Endothelial cell of umbilical vein (primary cell): ENCODE results near the gene SERPINA6. TPM values are rescaled to one million over a fixed set of nuclear protein-coding genes. Genes with fewer than 3 reads are reported as not detected.

Source experiments
- BruUV-seq: library from RNA; stranded (reverse); fragments of 400-500 nt; replicated peaks from 2 replicates; lab custom pipeline; 2021; lab: Mats Ljungman, UMichigan
- CTCF ChIA-PET: fragments of 300-600, 350-600 bp; sonication (Branson Sonifier 250); formaldehyde crosslinking; loops from one replicate; lab custom pipeline; 2021; ENCODE audit warnings: antibody characterized with exemption, inconsistent platforms; lab: Charles Lee
- POLR2A ChIA-PET: fragments of 300-600, 350-600 bp; sonication (Branson Sonifier 250); formaldehyde crosslinking; loops from one replicate; lab custom pipeline; 2021; ENCODE audit warnings: antibody characterized with exemption, inconsistent platforms; lab: Charles Lee
- DNase-seq: peaks from one replicate; pipeline ENCODE4 v3.0.0-alpha.2; 2011; ENCODE audit warnings: low read depth, low spot score
- FAIRE-seq: peaks from 2 replicates; lab custom pipeline; 2011; peaks lifted over from hg19 to GRCh38; lab: Jason Lieb, UNC
- H2AFZ ChIP-seq: 2 replicates; pipeline ENCODE4 v1.6.0; 2012; ENCODE audit warnings: low read depth, low read length, control low read depth, inconsistent platforms
- H3K27ac ChIP-seq: 2 replicates; pipeline ENCODE4 v1.5.1; 2011; ENCODE audit warnings: low read depth, mild to moderate bottlenecking, control low read depth, low read length, moderate library complexity; ENCODE audit not compliant: insufficient read depth
- H3K27me3 ChIP-seq, 2 experiments: 2 replicates each; pipeline versions ENCODE4 v1.6.0 to v1.6.1; 2011; ENCODE audit warnings: low read length in 2 of 2, mixed read lengths in 1 of 2; ENCODE audit not compliant: control insufficient read depth in 2 of 2, insufficient read depth in 2 of 2
- H3K36me3 ChIP-seq, 2 experiments: 2 replicates in 1 of 2; 3 replicates in 1 of 2; pipeline ENCODE4 v1.5.1; 2011; ENCODE audit warnings: low read length in 2 of 2, mild to moderate bottlenecking in 1 of 2, moderate library complexity in 1 of 2; ENCODE audit not compliant: control insufficient read depth in 2 of 2, insufficient read depth in 2 of 2; ENCODE audit errors: extremely low read depth in 1 of 2
- H3K4me1 ChIP-seq: 3 replicates; pipeline ENCODE4 v1.5.1; 2011; ENCODE audit warnings: mild to moderate bottlenecking, low read length; ENCODE audit not compliant: control insufficient read depth, insufficient read depth; ENCODE audit errors: extremely low read depth
- H3K4me2 ChIP-seq: 2 replicates; pipeline ENCODE4 v1.6.1; 2011; ENCODE audit warnings: low read length, control low read depth, mixed read lengths; ENCODE audit not compliant: insufficient read depth
- H3K4me3 ChIP-seq, 3 experiments: fragments of 200-600 bp in 1 of 3; sonication (generic), shearing (Covaris generic) in 1 of 3; replicated peaks in 1 of 3; 2 replicates each; pipeline ENCODE4 v1.5.1; 2011 to 2016; ENCODE audit warnings: control low read depth in 3 of 3, low read length in 3 of 3, mild to moderate bottlenecking in 2 of 3, inconsistent platforms in 1 of 3, low read depth in 1 of 3, moderate library complexity in 1 of 3; ENCODE audit not compliant: insufficient read depth in 1 of 3
- H3K79me2 ChIP-seq: 2 replicates; pipeline ENCODE4 v1.6.0; 2012; ENCODE audit warnings: low read length, inconsistent platforms; ENCODE audit not compliant: control insufficient read depth, insufficient read depth
- H3K9ac ChIP-seq: replicated peaks from 2 replicates; pipeline ENCODE3; 2011; ENCODE audit warnings: low read length, control low read depth; ENCODE audit not compliant: insufficient read depth; ENCODE audit errors: extremely low read depth
- H3K9me1 ChIP-seq: replicated peaks from 3 replicates; pipeline ENCODE4 v1.6.0; 2011; ENCODE audit warnings: mild to moderate bottlenecking, low read length; ENCODE audit not compliant: control insufficient read depth, insufficient read depth; ENCODE audit errors: extremely low read depth
- H3K9me3 ChIP-seq: replicated peaks from 2 replicates; pipeline ENCODE4 v1.5.1; 2012; ENCODE audit warnings: low read length, inconsistent platforms; ENCODE audit not compliant: control insufficient read depth, insufficient read depth
- H4K20me1 ChIP-seq: replicated peaks from 2 replicates; pipeline ENCODE3; 2011; ENCODE audit warnings: mild to moderate bottlenecking, low read length; ENCODE audit not compliant: control insufficient read depth, insufficient read depth; ENCODE audit errors: extremely low read depth
- EZH2 ChIP-seq: IDR thresholded peaks from 2 replicates; pipeline ENCODE4 v1.6.1; 2012; ENCODE audit warnings: borderline replicate concordance, low read depth, mild to moderate bottlenecking, moderate library complexity, low read length, inconsistent platforms; ENCODE audit not compliant: severe bottlenecking
- FOS ChIP-seq: IDR thresholded peaks from 2 replicates; pipeline ENCODE4 v1.6.1; 2011; ENCODE audit warnings: mild to moderate bottlenecking, low read length, moderate library complexity, borderline replicate concordance; ENCODE audit not compliant: insufficient read depth
- GATA2 ChIP-seq: IDR thresholded peaks from 2 replicates; pipeline ENCODE4 v1.7.0; 2011; ENCODE audit warnings: low read depth, mild to moderate bottlenecking, moderate library complexity, mixed read lengths, low read length; ENCODE audit not compliant: insufficient read length, insufficient read depth
- JUN ChIP-seq: IDR thresholded peaks from 2 replicates; pipeline ENCODE4 v1.6.1; 2011; ENCODE audit warnings: borderline replicate concordance, low read depth; ENCODE audit not compliant: insufficient read length, insufficient read depth
- MAX ChIP-seq: IDR thresholded peaks from 2 replicates; pipeline ENCODE4 v1.6.1; 2011; ENCODE audit not compliant: insufficient read depth, insufficient read length
- MYC ChIP-seq: IDR thresholded peaks from one replicate; pipeline ENCODE4 v1.6.1; 2011; ENCODE audit warnings: mild to moderate bottlenecking, low read depth, low read length
- POLR2A ChIP-seq: IDR thresholded peaks from 2 replicates; pipeline ENCODE4 v1.6.1; 2012; ENCODE audit warnings: low read depth, mild to moderate bottlenecking, control low read depth, low read length
- POLR2AphosphoS5 ChIP-seq: IDR thresholded peaks from 2 replicates; pipeline ENCODE4 v1.6.1; 2012; ENCODE audit warnings: low read depth, mild to moderate bottlenecking, control low read depth, low read length, moderate library complexity; ENCODE audit not compliant: insufficient read depth
- dilution Hi-C: fragments of 300-500 bp; cut with MboI; formaldehyde crosslinking; loops from one replicate; pipeline ENCODE4 v1.15.0; 2019; ENCODE audit warnings: low sequenced_read_pairs; ENCODE audit not compliant: extremely low pct_ligation_motif_present
- intact Hi-C: fragments of 100-400 bp; cut with micrococcal nuclease; formaldehyde crosslinking; loops from one replicate; pipeline ENCODE4 v1.10.0; 2022
- polyA plus RNA-seq, 4 experiments: library from polyadenylated mRNA; depleted of rRNA in 3 of 4; stranded (reverse) in 3 of 4; unstranded in 1 of 4; fragments of >200 nt; gene quantifications; 2 replicates each; pipeline versions ENCODE4 v1.2.1 to v1.2.3, GENCODE V29; 2011 to 2012; ENCODE audit warnings: missing spikeins in 1 of 4
- total RNA-seq: library from RNA; stranded (reverse); gene quantifications from 2 replicates; pipeline ENCODE4 v1.2.3, GENCODE V29; 2021
- TF ChIP-seq, protein P1 (sequence below), 2 donors: IDR thresholded peaks; 1 replicate in 1 of 2; 2 replicates in 1 of 2; pipeline ENCODE4 v1.5.1; 2011; ENCODE audit warnings: low read length in 2 of 2, mild to moderate bottlenecking in 2 of 2, moderate library complexity in 2 of 2, control low read depth in 1 of 2, inconsistent platforms in 1 of 2, low read depth in 1 of 2; ENCODE audit not compliant: insufficient read depth in 1 of 2; ENCODE audit errors: extremely low read depth in 1 of 2

The SERPINA6 gene
- total and polyA plus RNA-seq, 2 donors (not counting 3 experiments of a cell fraction or from before 2014, with no cell fraction given), result not detected

DNA sequence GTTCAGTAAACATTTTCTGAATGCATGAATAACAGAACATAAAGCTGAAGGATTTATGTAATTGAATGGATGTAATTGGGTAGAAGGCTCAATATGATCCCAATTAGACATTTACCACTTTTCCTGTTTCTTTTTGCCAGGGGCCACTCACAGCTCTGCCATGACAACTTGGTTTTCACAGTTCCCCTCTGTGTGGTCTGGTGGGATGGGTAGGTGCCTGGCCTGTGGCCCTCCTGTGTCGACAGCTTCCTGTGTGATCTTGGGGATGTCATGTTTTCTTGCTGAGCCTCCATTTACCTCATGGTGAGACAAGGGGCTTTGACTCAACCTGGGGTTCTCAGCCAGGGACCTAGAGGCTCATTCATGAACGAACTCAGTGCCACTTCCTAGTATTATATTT, 17.5 kb downstream of the SERPINA6 start:
- H3K79me2 ChIP-seq, result no peaks in the 10 kb centered on the region
- BruUV-seq, result no TSS peak
- intact Hi-C loops, result no loop called here
- H3K4me3 ChIP-seq, result no peak overlapping the region
- no peak overlapping the region for H3K9ac ChIP-seq
- no peak for FAIRE-seq
- dilution Hi-C loops, result no loop called here
- no peaks in the 10 kb centered on the region for H3K36me3 ChIP-seq
- H3K27me3 ChIP-seq, result no peaks in the 10 kb centered on the region
- POLR2A ChIA-PET, result no interaction called here
- no peak for DNase-seq
- CTCF ChIA-PET, result no interaction called here
- H3K9me3 ChIP-seq, result no peaks in the 10 kb centered on the region
- no peaks in the 10 kb centered on the region for H4K20me1 ChIP-seq
- H2AFZ ChIP-seq, result no peak overlapping the region
- no peaks in the 10 kb centered on the region for H3K4me1 ChIP-seq
- no peak overlapping the region for H3K4me2 ChIP-seq
- H3K27ac ChIP-seq, result no peak overlapping the region
- H3K9me1 ChIP-seq, result no peaks in the 10 kb centered on the region
- TF ChIP-seq, protein P1, sequence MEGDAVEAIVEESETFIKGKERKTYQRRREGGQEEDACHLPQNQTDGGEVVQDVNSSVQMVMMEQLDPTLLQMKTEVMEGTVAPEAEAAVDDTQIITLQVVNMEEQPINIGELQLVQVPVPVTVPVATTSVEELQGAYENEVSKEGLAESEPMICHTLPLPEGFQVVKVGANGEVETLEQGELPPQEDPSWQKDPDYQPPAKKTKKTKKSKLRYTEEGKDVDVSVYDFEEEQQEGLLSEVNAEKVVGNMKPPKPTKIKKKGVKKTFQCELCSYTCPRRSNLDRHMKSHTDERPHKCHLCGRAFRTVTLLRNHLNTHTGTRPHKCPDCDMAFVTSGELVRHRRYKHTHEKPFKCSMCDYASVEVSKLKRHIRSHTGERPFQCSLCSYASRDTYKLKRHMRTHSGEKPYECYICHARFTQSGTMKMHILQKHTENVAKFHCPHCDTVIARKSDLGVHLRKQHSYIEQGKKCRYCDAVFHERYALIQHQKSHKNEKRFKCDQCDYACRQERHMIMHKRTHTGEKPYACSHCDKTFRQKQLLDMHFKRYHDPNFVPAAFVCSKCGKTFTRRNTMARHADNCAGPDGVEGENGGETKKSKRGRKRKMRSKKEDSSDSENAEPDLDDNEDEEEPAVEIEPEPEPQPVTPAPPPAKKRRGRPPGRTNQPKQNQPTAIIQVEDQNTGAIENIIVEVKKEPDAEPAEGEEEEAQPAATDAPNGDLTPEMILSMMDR (IDR thresholded peaks at IDR 0.05; ENCODE audit: extremely low read depth in 1 of 2, insufficient read depth in 1 of 2, low read depth in 1 of 2, low read length in 2 of 2), result no peak

DNA sequence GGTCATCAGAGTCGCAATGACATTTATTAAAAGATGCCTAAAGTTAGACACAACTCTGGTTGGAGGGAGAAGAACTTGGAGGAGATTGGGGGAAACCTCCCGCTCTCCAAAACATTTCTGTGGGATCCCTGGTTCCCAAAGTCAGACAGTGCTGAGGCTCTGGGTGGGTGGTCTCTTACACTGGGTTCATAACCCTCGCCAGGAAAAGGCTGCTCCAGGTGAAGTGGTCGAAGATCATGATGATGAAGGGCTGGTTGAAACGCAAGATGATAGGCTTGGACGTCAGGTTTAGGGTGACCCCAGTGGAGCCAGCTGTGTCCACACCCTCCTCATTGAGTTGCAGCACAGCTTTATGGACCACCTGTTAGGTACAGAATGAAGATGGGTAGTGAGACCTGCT, 18.9 kb downstream of the SERPINA6 start:
- TF ChIP-seq EZH2, result no peak
- no peak for TF ChIP-seq FOS
- no peak for TF ChIP-seq JUN
- no peak for TF ChIP-seq POLR2A
- TF ChIP-seq GATA2, result no peak
- no peak for TF ChIP-seq MAX
- TF ChIP-seq, protein P1 (IDR thresholded peaks at IDR 0.05; ENCODE audit: extremely low read depth in 1 of 2, insufficient read depth in 1 of 2, low read depth in 1 of 2, low read length in 2 of 2), result no peak
- TF ChIP-seq POLR2AphosphoS5, result no peak
- TF ChIP-seq MYC, result no peak
- Histone ChIP-seq H3K9me1 (no peaks in the 10 kb centered on the region), H3K4me3 (no peak overlapping the region), H3K27ac (no peak overlapping the region), H4K20me1 (no peaks in the 10 kb centered on the region), H3K4me1 (no peaks in the 10 kb centered on the region), H3K79me2 (no peaks in the 10 kb centered on the region), H3K4me2 (no peak overlapping the region), H2AFZ (no peak overlapping the region), H3K9me3 (no peaks in the 10 kb centered on the region), H3K9ac (no peak overlapping the region), H3K27me3 (no peaks in the 10 kb centered on the region), H3K36me3 (no peaks in the 10 kb centered on the region)
- dilution Hi-C loops, result no loop called here
- BruUV-seq, result no TSS peak
- ChIA-PET CTCF (no interaction called here), POLR2A (no interaction called here)
- DNase-seq, result no peak
- intact Hi-C loops, result no loop called here
- FAIRE-seq, result no peak
